Stomach (tissue), 9 donors: Measurements from ENCODE around the gene SFMBT1. TPM values are rescaled to one million over a fixed set of nuclear protein-coding genes. Genes with fewer than 3 reads are reported as not detected.

Experiments
- DNase-seq, 2 donors: peaks; one replicate each; pipeline versions ENCODE4 v3.0.0 to v3.0.0-alpha.2; 2013 to 2019
- H3K27ac ChIP-seq, 5 donors: fragments of 200-600 bp in 4 of 5; sonication (generic) in 4 of 5; one replicate each; pipeline ENCODE4 v1.5.1; 2013 to 2019; ENCODE audit warnings: mild to moderate bottlenecking in 1 of 5, moderate library complexity in 1 of 5
- H3K27me3 ChIP-seq, 3 donors: fragments of 200-600 bp; sonication (generic); one replicate each; pipeline ENCODE4 v1.5.1; 2017 to 2019; ENCODE audit warnings: mixed run types in 1 of 3
- H3K36me3 ChIP-seq, 4 donors: fragments of 200-600 bp; sonication (generic); 1 replicate in 3 of 4; 2 replicates in 1 of 4; pipeline ENCODE4 v1.5.1; 2016 to 2019
- H3K4me1 ChIP-seq, 4 donors: fragments of 200-600 bp; sonication (generic); one replicate each; pipeline ENCODE4 v1.5.1; 2016 to 2019
- H3K4me3 ChIP-seq, 4 donors: fragments of 200-600 bp; sonication (generic) in 3 of 4; one replicate each; pipeline ENCODE4 v1.5.1; 2016 to 2019; ENCODE audit warnings: mild to moderate bottlenecking in 1 of 4
- H3K9me3 ChIP-seq, 4 donors: fragments of 200-600 bp; sonication (generic); one replicate each; pipeline ENCODE4 v1.5.1; 2016 to 2019
- CTCF ChIP-seq, 7 experiments: fragments of 450-650 bp in 4 of 7; fragments of 200-600 bp in 3 of 7; sonication (generic) in 3 of 7; IDR thresholded peaks; one replicate each; pipeline ENCODE4 v1.5.1; 2016 to 2019; ENCODE audit warnings: antibody characterized with exemption in 7 of 7, control low read depth in 2 of 7, mild to moderate bottlenecking in 1 of 7
- EP300 ChIP-seq: sonication (generic); formaldehyde crosslinking; IDR thresholded peaks from one replicate; pipeline ENCODE4 v1.6.1; 2017; ENCODE audit warnings: antibody characterized with exemption
- POLR2A ChIP-seq, 4 donors: fragments of 450-650 bp; IDR thresholded peaks; one replicate each; pipeline ENCODE4 v1.6.1; 2016; ENCODE audit warnings: antibody characterized with exemption in 4 of 4, control low read depth in 2 of 4, mild to moderate bottlenecking in 1 of 4, moderate library complexity in 1 of 4
- POLR2AphosphoS5 ChIP-seq, 3 donors: sonication (generic); formaldehyde crosslinking; IDR thresholded peaks; one replicate each; pipeline ENCODE4 v1.6.1; 2016; ENCODE audit warnings: antibody characterized with exemption in 3 of 3
- WGBS, 5 donors: extraction: QIAGEN DNeasy Blood & Tissue Kit in 3 of 5; methylation state at CpG; one replicate each; pipeline versions ENCODE4 v1.1.5 to v1.1.7; 2013 to 2018; 5-methylcytosine and 5-hydroxymethylcytosine counted together
- intact Hi-C: fragments of 100-400 bp; cut with DNase I; formaldehyde crosslinking; loops from one replicate; pipeline ENCODE4 v1.15.1; 2023; ENCODE audit warnings: low total_unique reads
- polyA plus RNA-seq, 3 donors: library from polyadenylated mRNA; stranded (reverse); fragments of 200-250 nt; gene quantifications; one replicate each; pipeline ENCODE4 v1.2.3, GENCODE V29; 2013
- total RNA-seq, 5 donors: library from RNA; depleted of rRNA; stranded (reverse); fragments of >200 nt; gene quantifications; one replicate each; pipeline versions ENCODE4 v1.1.0 to v1.2.3, GENCODE V29; 2014 to 2016
- donor health status: healthy with polysubstance abuse.
- donor health status: Bipolar disorder and iron deficiency.
- donor health status: healthy.

SFMBT1 gene
- total and polyA plus RNA-seq, 8 donors = 2.7 to 29.4 (median 6.5) TPM

GRCh38 chr3:52890735-52891134 is 155.1 kb downstream of the SFMBT1 start:
- Histone ChIP-seq H3K36me3 (peaks cover 0 to 6% (median 3%) of the 10 kb centered on the region in 4 donors), H3K4me1 (peaks cover 50 to 68% (median 56%) of the 10 kb centered on the region in 4 donors), H3K9me3 (no peaks in the 10 kb centered on the region), H3K4me3 (no peak overlapping the region), H3K27ac (peak overlapping the region in 3 of 5 donors; percentile 71 to 88 (median 86)), H3K27me3 (no peaks in the 10 kb centered on the region)
- intact Hi-C loops = no loop called here
- DNase-seq = no peak
- no peak for TF ChIP-seq POLR2A (IDR thresholded peaks at IDR 0.05)
- TF ChIP-seq EP300 = no peak
- no peak for TF ChIP-seq CTCF (IDR thresholded peaks at IDR 0.05)
- TF ChIP-seq POLR2AphosphoS5 (IDR thresholded peaks at IDR 0.05) = no peak
- 81 to 96% (median 89%) methylated on average over 5 of the region's 5 CpGs for WGBS, 5 donors

- intact Hi-C loops = no loop called here
- 79 to 96% (median 83%) methylated on average over 8 of the region's 8 CpGs for WGBS, 5 donors
- H3K9me3 ChIP-seq = no peaks in the 10 kb centered on the region
- TF ChIP-seq POLR2AphosphoS5 (IDR thresholded peaks at IDR 0.05) (no peak), POLR2A (IDR thresholded peaks at IDR 0.05) (no peak), EP300 (no peak), CTCF (IDR thresholded peaks at IDR 0.05) (no peak)
- peaks cover 0 to 12% (median 9%) of the 10 kb centered on the region in 4 donors for H3K36me3 ChIP-seq
- no peaks in the 10 kb centered on the region for H3K27me3 ChIP-seq
- H3K4me3 ChIP-seq = no peak overlapping the region
- DNase-seq = no peak
- H3K27ac ChIP-seq = peak overlapping the region in 1 of 5 donors; percentile 71
- H3K4me1 ChIP-seq = peaks cover 42 to 59% (median 48%) of the 10 kb centered on the region in 4 donors
These were observed 156.0 kb downstream of the SFMBT1 start for GRCh38 chr3:52889901-52890300.

- TF ChIP-seq POLR2A (IDR thresholded peaks at IDR 0.05) (no peak), EP300 (no peak), CTCF (IDR thresholded peaks at IDR 0.05) (no peak), POLR2AphosphoS5 (IDR thresholded peaks at IDR 0.05) (no peak)
- 85 to 92% (median 88%) methylated on average over 3 to 4 of the region's 4 CpGs for WGBS, 5 donors
- Histone ChIP-seq H3K27me3 (no peaks in the 10 kb centered on the region), H3K4me3 (no peak overlapping the region), H3K9me3 (no peaks in the 10 kb centered on the region), H3K36me3 (peaks cover 0 to 12% (median 9%) of the 10 kb centered on the region in 4 donors), H3K4me1 (peaks cover 15 to 37% (median 24%) of the 10 kb centered on the region in 4 donors), H3K27ac (no peak overlapping the region)
- no peak for DNase-seq
- intact Hi-C loops = no loop called here
These were observed 158.7 kb downstream of the SFMBT1 start for GRCh38 chr3:52887166-52887565.

- no peak overlapping the region for H3K4me3 ChIP-seq
- H3K27me3 ChIP-seq = no peaks in the 10 kb centered on the region
- intact Hi-C loops = no loop called here
- H3K36me3 ChIP-seq = peaks cover 0 to 12% (median 9%) of the 10 kb centered on the region in 4 donors
- TF ChIP-seq POLR2AphosphoS5 (IDR thresholded peaks at IDR 0.05) = no peak
- TF ChIP-seq EP300 = no peak
- no peak for TF ChIP-seq POLR2A (IDR thresholded peaks at IDR 0.05)
- no peak for TF ChIP-seq CTCF (IDR thresholded peaks at IDR 0.05)
- H3K4me1 ChIP-seq = peaks cover 6 to 36% (median 14%) of the 10 kb centered on the region in 4 donors
- WGBS, 5 donors = 77 to 83% (median 78%) methylated on average over 5 of the region's 5 CpGs
- H3K9me3 ChIP-seq = no peaks in the 10 kb centered on the region
- no peak overlapping the region for H3K27ac ChIP-seq
- DNase-seq = no peak
These were observed 159.7 kb downstream of the SFMBT1 start for GRCh38 chr3:52886049-52886730.
